Measurements from ENCODE around the gene SERPINA4.

The SERPINA4 gene

DNA sequence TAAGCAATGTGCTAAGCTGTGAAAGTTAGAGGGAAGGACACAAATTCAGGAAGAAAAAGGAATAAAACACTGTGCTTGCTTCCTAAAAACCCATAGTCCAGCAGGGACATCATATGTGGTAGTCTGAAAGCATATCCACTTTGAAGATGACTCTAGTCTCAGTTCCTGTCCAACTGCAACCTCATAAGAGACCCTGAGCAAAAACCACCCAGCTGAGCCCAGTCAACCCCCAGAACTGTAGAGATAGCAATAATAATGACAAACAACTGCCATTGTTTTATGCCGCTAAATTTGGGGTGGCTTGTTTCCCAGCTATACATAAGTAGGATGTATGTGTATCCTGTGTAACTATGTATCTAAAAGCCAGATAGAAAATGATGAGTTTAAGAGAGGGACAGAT is 3.9 kb upstream of the SERPINA4 start:
- H3K4me1 ChIP-seq (ENCODE audit: control insufficient read depth, insufficient read depth, low read length), result no peaks in the 10 kb centered on the region
- no peak overlapping the region for H3K9ac ChIP-seq (ENCODE audit: low read length in 2 of 2)
- H3K4me3 ChIP-seq (ENCODE audit: low read length in 2 of 2), result no peak overlapping the region
- H3K27ac ChIP-seq (ENCODE audit: low read length), result no peak overlapping the region
- peaks cover 6 to 12% of the 10 kb centered on the region in 2 donors for H3K9me3 ChIP-seq (ENCODE audit: control insufficient read depth in 2 of 2, low read length in 2 of 2)
- H3K36me3 ChIP-seq (ENCODE audit: control insufficient read depth in 2 of 2, insufficient read depth in 2 of 2, low read length in 2 of 2), result no peaks in the 10 kb centered on the region
- no peaks in the 10 kb centered on the region for H3K27me3 ChIP-seq (ENCODE audit: control insufficient read depth in 1 of 2, insufficient read depth in 2 of 2, low read length in 2 of 2)

DNA sequence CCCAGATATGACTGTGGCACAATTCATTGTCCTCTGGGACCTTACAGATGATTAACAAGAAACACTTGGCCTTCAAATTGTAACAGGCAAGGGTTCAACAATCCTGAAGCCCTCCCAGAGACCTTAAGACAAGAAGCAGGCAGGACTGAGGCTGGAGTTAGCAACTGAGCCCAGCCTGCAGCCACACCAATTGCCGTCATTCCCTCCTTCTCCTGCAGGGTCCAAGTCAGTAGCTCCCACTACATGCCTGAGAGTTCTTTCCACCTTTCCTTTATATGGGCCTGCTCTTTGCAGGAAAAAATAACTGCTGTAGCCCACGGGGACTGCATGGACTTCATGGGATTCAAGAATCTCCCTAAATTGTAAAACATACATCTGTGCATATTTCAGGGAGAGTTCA is 2.4 kb upstream of the SERPINA4 start:
- Histone ChIP-seq H3K9ac (ENCODE audit: low read length in 2 of 2) (no peak overlapping the region), H3K27me3 (ENCODE audit: control insufficient read depth in 1 of 2, insufficient read depth in 2 of 2, low read length in 2 of 2) (no peaks in the 10 kb centered on the region), H3K27ac (ENCODE audit: low read length) (no peak overlapping the region), H3K9me3 (ENCODE audit: control insufficient read depth in 2 of 2, low read length in 2 of 2) (peaks cover 6 to 12% of the 10 kb centered on the region in 2 donors), H3K4me1 (ENCODE audit: control insufficient read depth, insufficient read depth, low read length) (no peaks in the 10 kb centered on the region), H3K36me3 (ENCODE audit: control insufficient read depth in 2 of 2, insufficient read depth in 2 of 2, low read length in 2 of 2) (no peaks in the 10 kb centered on the region), H3K4me3 (ENCODE audit: low read length in 2 of 2) (no peak overlapping the region)

DNA sequence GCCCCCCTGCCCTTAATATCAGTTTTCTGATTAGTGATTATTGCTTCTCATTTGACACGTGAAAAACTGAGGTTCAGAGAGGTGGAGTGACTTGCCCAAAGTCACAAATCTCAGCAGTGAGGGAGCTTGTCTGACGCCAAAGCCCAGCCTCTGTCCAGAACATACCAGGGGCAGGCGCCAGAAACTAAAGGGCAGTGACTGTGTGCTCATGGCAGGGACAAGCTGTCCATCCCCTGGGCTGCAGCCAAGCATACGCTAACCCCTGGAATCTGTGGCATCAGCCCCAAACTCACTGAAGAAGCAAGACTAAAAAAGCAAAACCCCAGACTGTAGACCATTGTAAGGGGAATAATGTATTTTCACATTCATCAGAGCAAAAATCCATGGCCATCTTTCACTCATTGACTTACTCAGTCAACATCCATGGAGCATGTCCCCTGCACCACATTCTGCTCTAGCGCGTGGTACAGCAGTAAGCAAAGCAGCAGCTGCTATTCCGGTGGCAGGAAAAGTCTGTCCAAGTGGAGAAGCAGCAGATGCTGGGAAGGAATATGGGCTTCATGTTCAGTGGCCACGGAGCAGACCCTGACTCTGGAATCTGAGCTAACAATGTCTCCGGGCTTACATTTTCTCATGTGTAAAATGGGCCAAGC is 1.5 kb upstream of the SERPINA4 start:
- H3K4me3 ChIP-seq (ENCODE audit: low read length in 2 of 2), result no peak overlapping the region
- peaks cover 6 to 10% of the 10 kb centered on the region in 2 donors for H3K9me3 ChIP-seq (ENCODE audit: control insufficient read depth in 2 of 2, low read length in 2 of 2)
- no peaks in the 10 kb centered on the region for H3K4me1 ChIP-seq (ENCODE audit: control insufficient read depth, insufficient read depth, low read length)
- no peak overlapping the region for H3K27ac ChIP-seq (ENCODE audit: low read length)
- H3K9ac ChIP-seq (ENCODE audit: low read length in 2 of 2), result no peak overlapping the region
- no peaks in the 10 kb centered on the region for H3K36me3 ChIP-seq (ENCODE audit: control insufficient read depth in 2 of 2, insufficient read depth in 2 of 2, low read length in 2 of 2)
- no peaks in the 10 kb centered on the region for H3K27me3 ChIP-seq (ENCODE audit: control insufficient read depth in 1 of 2, insufficient read depth in 2 of 2, low read length in 2 of 2)

DNA sequence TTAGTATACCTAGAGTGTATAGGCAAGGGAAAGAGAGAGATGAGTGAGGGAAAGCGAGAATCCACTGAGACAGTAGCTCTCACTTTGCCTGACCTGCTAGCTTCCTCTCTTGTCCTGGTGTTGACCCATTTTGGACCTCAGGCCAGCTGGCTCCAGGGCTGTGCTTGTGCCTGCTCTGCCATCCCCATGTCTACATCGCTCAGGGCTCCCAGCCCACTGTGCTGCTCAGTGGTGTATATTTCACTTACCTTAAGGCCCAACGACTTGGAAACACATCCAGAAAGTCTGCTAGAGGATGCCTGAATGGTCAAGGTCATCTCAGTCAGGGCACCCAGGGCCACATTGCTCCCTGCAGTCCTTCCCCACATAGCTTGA is 964 bp upstream of the SERPINA4 start:
- Histone ChIP-seq H3K4me3 (ENCODE audit: low read length in 2 of 2) (no peak overlapping the region), H3K27ac (ENCODE audit: low read length) (no peak overlapping the region), H3K9ac (ENCODE audit: low read length in 2 of 2) (no peak overlapping the region), H3K27me3 (ENCODE audit: control insufficient read depth in 1 of 2, insufficient read depth in 2 of 2, low read length in 2 of 2) (no peaks in the 10 kb centered on the region), H3K4me1 (ENCODE audit: control insufficient read depth, insufficient read depth, low read length) (no peaks in the 10 kb centered on the region), H3K36me3 (ENCODE audit: control insufficient read depth in 2 of 2, insufficient read depth in 2 of 2, low read length in 2 of 2) (no peaks in the 10 kb centered on the region), H3K9me3 (ENCODE audit: control insufficient read depth in 2 of 2, low read length in 2 of 2) (peaks cover 6 to 10% of the 10 kb centered on the region in 2 donors)

- Histone ChIP-seq H3K27me3 (ENCODE audit: control insufficient read depth in 1 of 2, insufficient read depth in 2 of 2, low read length in 2 of 2) (no peaks in the 10 kb centered on the region), H3K4me3 (ENCODE audit: low read length in 2 of 2) (no peak overlapping the region), H3K9ac (ENCODE audit: low read length in 2 of 2) (no peak overlapping the region), H3K36me3 (ENCODE audit: control insufficient read depth in 2 of 2, insufficient read depth in 2 of 2, low read length in 2 of 2) (no peaks in the 10 kb centered on the region), H3K9me3 (ENCODE audit: control insufficient read depth in 2 of 2, low read length in 2 of 2) (peaks cover 6 to 10% of the 10 kb centered on the region in 2 donors), H3K4me1 (ENCODE audit: control insufficient read depth, insufficient read depth, low read length) (no peaks in the 10 kb centered on the region), H3K27ac (ENCODE audit: low read length) (no peak overlapping the region)
Measured at GRCh38 chr14:94561656-94562010, 391 bp downstream of the SERPINA4 start.

DNA sequence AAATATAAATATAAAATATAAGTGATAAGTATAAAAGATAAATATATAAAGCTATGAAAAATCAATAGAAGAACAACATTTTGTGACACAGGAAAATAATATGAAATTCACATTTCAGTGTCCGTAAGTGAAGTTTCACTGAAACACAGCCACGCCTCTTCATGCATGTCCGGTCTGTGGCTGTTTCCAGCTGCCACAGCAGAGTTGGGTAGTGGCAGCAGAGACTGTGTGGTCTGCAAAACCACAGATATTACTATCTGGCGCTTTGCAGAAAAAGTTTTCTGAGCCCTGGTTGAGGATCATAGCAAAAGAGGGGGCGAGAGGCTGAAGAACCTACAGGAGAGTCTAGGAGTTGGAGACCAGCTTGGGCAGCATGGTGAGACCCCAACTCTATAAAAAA is 780 bp downstream of the SERPINA4 start:
- H3K27me3 ChIP-seq (ENCODE audit: control insufficient read depth in 1 of 2, insufficient read depth in 2 of 2, low read length in 2 of 2), result no peaks in the 10 kb centered on the region
- H3K4me1 ChIP-seq (ENCODE audit: control insufficient read depth, insufficient read depth, low read length), result no peaks in the 10 kb centered on the region
- H3K9me3 ChIP-seq (ENCODE audit: control insufficient read depth in 2 of 2, low read length in 2 of 2), result peaks cover 2 to 8% of the 10 kb centered on the region in 2 donors
- no peak overlapping the region for H3K27ac ChIP-seq (ENCODE audit: low read length)
- H3K9ac ChIP-seq (ENCODE audit: low read length in 2 of 2), result no peak overlapping the region
- H3K36me3 ChIP-seq (ENCODE audit: control insufficient read depth in 2 of 2, insufficient read depth in 2 of 2, low read length in 2 of 2), result no peaks in the 10 kb centered on the region
- H3K4me3 ChIP-seq (ENCODE audit: low read length in 2 of 2), result no peak overlapping the region

DNA sequence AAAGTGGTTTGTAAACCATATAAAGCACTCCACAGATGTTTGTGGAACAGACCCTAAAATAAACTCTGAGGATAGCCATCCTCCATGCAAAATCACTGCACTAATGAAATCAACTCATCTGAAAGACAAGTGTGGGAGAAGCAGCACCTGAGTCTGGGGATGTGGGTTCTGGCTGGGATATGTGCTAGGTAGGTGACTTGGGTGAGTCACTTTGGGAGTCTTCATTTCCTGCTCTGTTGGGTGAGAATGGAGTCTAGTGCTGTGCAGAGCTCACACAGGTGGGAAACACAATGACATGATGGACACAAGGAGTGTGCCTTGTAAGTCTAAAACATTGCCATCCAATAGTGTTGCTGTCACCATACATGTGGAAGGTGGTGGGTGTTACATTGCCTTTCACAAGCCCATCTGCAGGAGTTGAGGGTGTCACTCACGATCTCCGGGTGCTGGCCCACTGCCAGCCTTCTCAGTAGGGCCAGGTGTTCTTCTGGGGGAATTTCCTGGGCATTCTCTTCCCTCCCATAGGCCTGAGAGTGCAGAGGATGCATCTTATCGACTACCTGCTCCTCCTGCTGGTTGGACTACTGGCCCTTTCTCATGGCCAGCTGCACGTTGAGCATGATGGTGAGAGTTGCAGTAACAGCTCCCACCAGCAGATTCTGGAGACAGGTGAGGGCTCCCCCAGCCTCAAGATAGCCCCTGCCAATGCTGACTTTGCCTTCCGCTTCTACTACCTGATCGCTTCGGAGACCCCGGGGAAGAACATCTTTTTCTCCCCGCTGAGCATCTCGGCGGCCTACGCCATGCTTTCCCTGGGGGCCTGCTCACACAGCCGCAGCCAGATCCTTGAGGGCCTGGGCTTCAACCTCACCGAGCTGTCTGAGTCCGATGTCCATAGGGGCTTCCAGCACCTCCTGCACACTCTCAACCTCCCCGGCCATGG is 2.0 kb downstream of the SERPINA4 start:
- Histone ChIP-seq H3K9ac (ENCODE audit: low read length in 2 of 2) (no peak overlapping the region), H3K27ac (ENCODE audit: low read length) (no peak overlapping the region), H3K36me3 (ENCODE audit: control insufficient read depth in 2 of 2, insufficient read depth in 2 of 2, low read length in 2 of 2) (no peaks in the 10 kb centered on the region), H3K27me3 (ENCODE audit: control insufficient read depth in 1 of 2, insufficient read depth in 2 of 2, low read length in 2 of 2) (no peaks in the 10 kb centered on the region), H3K4me1 (ENCODE audit: control insufficient read depth, insufficient read depth, low read length) (no peaks in the 10 kb centered on the region), H3K9me3 (ENCODE audit: control insufficient read depth in 2 of 2, low read length in 2 of 2) (peaks cover 0 to 3% of the 10 kb centered on the region in 2 donors), H3K4me3 (ENCODE audit: low read length in 2 of 2) (no peak overlapping the region)

- Histone ChIP-seq H3K4me1 (ENCODE audit: control insufficient read depth, insufficient read depth, low read length) (no peaks in the 10 kb centered on the region), H3K27me3 (ENCODE audit: control insufficient read depth in 1 of 2, insufficient read depth in 2 of 2, low read length in 2 of 2) (no peaks in the 10 kb centered on the region), H3K27ac (ENCODE audit: low read length) (no peak overlapping the region), H3K4me3 (ENCODE audit: low read length in 2 of 2) (no peak overlapping the region), H3K36me3 (ENCODE audit: control insufficient read depth in 2 of 2, insufficient read depth in 2 of 2, low read length in 2 of 2) (no peaks in the 10 kb centered on the region), H3K9me3 (ENCODE audit: control insufficient read depth in 2 of 2, low read length in 2 of 2) (peaks cover 0 to 3% of the 10 kb centered on the region in 2 donors), H3K9ac (ENCODE audit: low read length in 2 of 2) (no peak overlapping the region)
Measured at GRCh38 chr14:94564381-94564780, 3.1 kb downstream of the SERPINA4 start.

DNA sequence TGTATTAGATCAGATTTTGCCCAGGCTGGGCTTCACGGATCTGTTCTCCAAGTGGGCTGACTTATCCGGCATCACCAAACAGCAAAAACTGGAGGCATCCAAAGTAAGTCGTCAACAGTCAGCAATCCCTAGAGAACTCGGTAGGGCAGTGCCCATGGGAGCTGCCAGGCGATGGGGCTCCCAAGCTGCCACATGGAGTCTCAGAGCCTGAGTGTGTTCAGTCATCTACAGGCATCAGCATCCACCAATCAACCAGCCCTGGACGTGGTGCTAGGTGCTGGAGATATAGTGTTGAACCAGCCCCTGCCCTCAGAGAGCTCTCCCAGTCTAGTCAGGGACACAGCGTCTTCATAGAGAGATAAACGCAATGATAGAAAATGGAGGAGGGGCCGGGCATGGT is 6.9 kb downstream of the SERPINA4 start:
- Histone ChIP-seq H3K4me1 (ENCODE audit: control insufficient read depth, insufficient read depth, low read length) (peaks cover 2% of the 10 kb centered on the region), H3K36me3 (ENCODE audit: control insufficient read depth in 2 of 2, insufficient read depth in 2 of 2, low read length in 2 of 2) (no peaks in the 10 kb centered on the region), H3K27me3 (ENCODE audit: control insufficient read depth in 1 of 2, insufficient read depth in 2 of 2, low read length in 2 of 2) (no peaks in the 10 kb centered on the region), H3K9me3 (ENCODE audit: control insufficient read depth in 2 of 2, low read length in 2 of 2) (peaks cover 0 to 3% of the 10 kb centered on the region in 2 donors), H3K9ac (ENCODE audit: low read length in 2 of 2) (no peak overlapping the region), H3K4me3 (ENCODE audit: low read length in 2 of 2) (no peak overlapping the region), H3K27ac (ENCODE audit: low read length) (no peak overlapping the region)

DNA sequence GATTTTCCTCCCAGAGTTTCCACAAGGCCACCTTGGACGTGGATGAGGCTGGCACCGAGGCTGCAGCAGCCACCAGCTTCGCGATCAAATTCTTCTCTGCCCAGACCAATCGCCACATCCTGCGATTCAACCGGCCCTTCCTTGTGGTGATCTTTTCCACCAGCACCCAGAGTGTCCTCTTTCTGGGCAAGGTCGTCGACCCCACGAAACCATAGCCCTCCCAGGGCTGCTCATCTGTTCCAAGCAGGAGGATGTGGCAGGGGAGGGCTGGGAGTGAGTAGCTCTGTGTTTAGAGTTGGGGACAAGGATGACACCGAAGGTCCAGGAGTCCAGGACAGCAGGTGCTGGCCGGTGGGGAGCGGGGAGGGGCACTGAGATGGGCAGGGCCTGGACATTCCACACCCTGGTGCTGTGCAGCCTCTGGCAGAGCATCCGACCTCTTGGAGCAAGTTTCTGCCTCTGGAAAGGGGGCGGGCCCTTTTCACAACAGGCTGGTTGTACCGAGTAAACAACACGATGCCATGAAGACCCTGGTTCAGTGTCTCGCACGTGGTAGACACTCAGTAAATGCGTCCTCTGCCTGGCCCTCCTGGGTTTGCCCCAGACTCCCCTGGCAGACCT is 8.2 kb downstream of the SERPINA4 start:
- H3K27ac ChIP-seq (ENCODE audit: low read length), result no peak overlapping the region
- no peak overlapping the region for H3K9ac ChIP-seq (ENCODE audit: low read length in 2 of 2)
- H3K27me3 ChIP-seq (ENCODE audit: control insufficient read depth in 1 of 2, insufficient read depth in 2 of 2, low read length in 2 of 2), result no peaks in the 10 kb centered on the region
- no peak overlapping the region for H3K4me3 ChIP-seq (ENCODE audit: low read length in 2 of 2)
- H3K36me3 ChIP-seq (ENCODE audit: control insufficient read depth in 2 of 2, insufficient read depth in 2 of 2, low read length in 2 of 2), result no peaks in the 10 kb centered on the region
- H3K9me3 ChIP-seq (ENCODE audit: control insufficient read depth in 2 of 2, low read length in 2 of 2), result peaks cover 0 to 3% of the 10 kb centered on the region in 2 donors
- H3K4me1 ChIP-seq (ENCODE audit: control insufficient read depth, insufficient read depth, low read length), result peaks cover 2% of the 10 kb centered on the region

Data from stomach smooth muscle (tissue), 2 donors.